Measurements from ENCODE around the gene GGT1.

DNA sequence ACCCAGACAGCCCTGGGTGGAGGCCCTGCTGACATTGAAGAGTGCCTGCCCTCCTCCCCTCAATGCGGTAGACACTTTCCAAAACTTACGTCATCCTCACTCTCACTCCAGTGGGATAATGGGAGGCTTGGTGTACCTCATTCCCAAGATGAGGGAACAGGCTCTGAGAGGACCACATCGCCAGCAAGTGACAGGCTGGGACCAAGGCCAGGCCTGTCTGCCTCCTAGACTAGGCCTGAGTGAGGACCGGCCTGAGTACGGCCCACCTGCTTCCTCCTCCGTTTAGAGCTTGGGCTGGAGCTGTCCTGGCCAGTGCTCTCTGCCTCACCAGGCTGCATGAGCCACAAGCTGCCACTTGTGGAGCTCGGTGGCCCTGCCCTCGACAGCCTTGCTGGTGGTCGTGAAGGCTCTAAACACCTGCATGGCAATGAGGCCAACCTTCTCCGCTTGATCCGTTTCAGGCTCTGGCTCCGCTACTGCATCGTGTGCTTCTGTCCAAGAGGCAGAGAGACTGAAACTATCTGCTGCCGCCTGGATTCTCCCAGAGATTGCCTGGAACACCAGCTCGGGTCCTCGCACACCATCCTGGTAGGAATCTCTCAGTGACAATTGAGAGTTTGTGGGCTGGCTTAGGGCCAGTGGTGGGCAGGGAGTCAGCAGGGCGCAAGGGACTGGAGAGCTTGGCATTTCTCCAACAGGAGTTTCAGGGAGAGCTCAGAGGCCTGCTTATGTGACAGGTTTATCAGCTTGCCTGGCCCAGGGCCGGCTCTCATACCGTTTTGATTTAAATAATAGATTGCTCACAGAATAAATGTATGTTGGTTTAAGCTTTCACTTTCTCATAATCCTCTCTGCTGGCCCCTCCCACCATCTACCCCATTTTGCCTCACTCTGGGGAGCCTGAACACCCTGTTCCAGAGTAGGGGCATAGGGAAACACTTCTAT is 19.5 kb upstream of the GGT1 start:
- TF ChIP-seq, protein P1, sequence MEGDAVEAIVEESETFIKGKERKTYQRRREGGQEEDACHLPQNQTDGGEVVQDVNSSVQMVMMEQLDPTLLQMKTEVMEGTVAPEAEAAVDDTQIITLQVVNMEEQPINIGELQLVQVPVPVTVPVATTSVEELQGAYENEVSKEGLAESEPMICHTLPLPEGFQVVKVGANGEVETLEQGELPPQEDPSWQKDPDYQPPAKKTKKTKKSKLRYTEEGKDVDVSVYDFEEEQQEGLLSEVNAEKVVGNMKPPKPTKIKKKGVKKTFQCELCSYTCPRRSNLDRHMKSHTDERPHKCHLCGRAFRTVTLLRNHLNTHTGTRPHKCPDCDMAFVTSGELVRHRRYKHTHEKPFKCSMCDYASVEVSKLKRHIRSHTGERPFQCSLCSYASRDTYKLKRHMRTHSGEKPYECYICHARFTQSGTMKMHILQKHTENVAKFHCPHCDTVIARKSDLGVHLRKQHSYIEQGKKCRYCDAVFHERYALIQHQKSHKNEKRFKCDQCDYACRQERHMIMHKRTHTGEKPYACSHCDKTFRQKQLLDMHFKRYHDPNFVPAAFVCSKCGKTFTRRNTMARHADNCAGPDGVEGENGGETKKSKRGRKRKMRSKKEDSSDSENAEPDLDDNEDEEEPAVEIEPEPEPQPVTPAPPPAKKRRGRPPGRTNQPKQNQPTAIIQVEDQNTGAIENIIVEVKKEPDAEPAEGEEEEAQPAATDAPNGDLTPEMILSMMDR (IDR thresholded peaks at IDR 0.05): no peak
- TF ChIP-seq POLR2A (IDR thresholded peaks at IDR 0.05): no peak
